NOMO-1 (cell line): Measurements from ENCODE around the gene CEACAM1.
"Not testable (repeated sequence)": the region's sequence is repeated elsewhere in the genome, so short reads cannot be mapped to it uniquely, and the experiment has no call there.

Experiments used
- DNase-seq, 2 experiments: peaks; one replicate each; lab custom pipeline; 2025; ENCODE audit not compliant: unreplicated experiment in 2 of 2; lab: John Stamatoyannopoulos, UW

The CEACAM1 gene

GRCh38 chr19:42512743-42513304 is 15.5 kb downstream of the CEACAM1 start:
- DNase-seq = no peak

- DNase-seq = no peak
These were observed 16.1 kb downstream of the CEACAM1 start for GRCh38 chr19:42512130-42512636.

GRCh38 chr19:42511340-42511739 is 16.9 kb downstream of the CEACAM1 start:
- no peak for DNase-seq

- no peak for DNase-seq
These were observed 19.3 kb downstream of the CEACAM1 start for GRCh38 chr19:42508892-42509444.

GRCh38 chr19:42505066-42505465 is 23.2 kb downstream of the CEACAM1 start:
- DNase-seq = no peak

- no peak for DNase-seq
These were observed 26.5 kb downstream of the CEACAM1 start for GRCh38 chr19:42501733-42502132.

GRCh38 chr19:42501243-42501642 is 27.0 kb downstream of the CEACAM1 start:
- not testable (repeated sequence) for DNase-seq

GRCh38 chr19:42498169-42498757 is 30.0 kb downstream of the CEACAM1 start:
- DNase-seq = no peak

- peak; percentile 76 to 87 for DNase-seq
These were observed 30.7 kb downstream of the CEACAM1 start for GRCh38 chr19:42497492-42498168.

GRCh38 chr19:42496460-42497133 is 31.7 kb downstream of the CEACAM1 start:
- DNase-seq = no peak

- no peak for DNase-seq
These were observed 32.6 kb downstream of the CEACAM1 start for GRCh38 chr19:42495663-42496062.

GRCh38 chr19:42494321-42494720 is 34.0 kb downstream of the CEACAM1 start:
- no peak for DNase-seq

- peak in 1 of 2 experiments; percentile 25 for DNase-seq
These were observed 39.3 kb downstream of the CEACAM1 start for GRCh38 chr19:42488783-42489521.

GRCh38 chr19:42487798-42488178 is 40.5 kb downstream of the CEACAM1 start:
- no peak for DNase-seq

GRCh38 chr19:42487032-42487797 is 41.1 kb downstream of the CEACAM1 start:
- DNase-seq = no peak

GRCh38 chr19:42485036-42485435 is 43.2 kb downstream of the CEACAM1 start:
- not testable (repeated sequence) for DNase-seq

- DNase-seq = peak in 1 of 2 experiments; percentile 79
These were observed 47.8 kb downstream of the CEACAM1 start for GRCh38 chr19:42480335-42481095.

- DNase-seq = no peak
These were observed 48.5 kb downstream of the CEACAM1 start for GRCh38 chr19:42479736-42480135.

GRCh38 chr19:42478765-42479311 is 49.4 kb downstream of the CEACAM1 start:
- no peak for DNase-seq
